Body of pancreas (tissue), 4 donors: ENCODE measurements around the gene WASF1.

Experiments
- CTCF ChIP-seq, 7 experiments: fragments of 450-650 bp in 4 of 7; fragments of 200-600 bp in 3 of 7; sonication (generic) in 3 of 7; IDR thresholded peaks; one replicate each; pipeline ENCODE4 v1.5.1; 2016 to 2019; ENCODE audit warnings: antibody characterized with exemption in 7 of 7
- POLR2A ChIP-seq, 3 donors: fragments of 450-650 bp; IDR thresholded peaks; one replicate each; pipeline ENCODE4 v1.6.1; 2016; ENCODE audit warnings: antibody characterized with exemption in 3 of 3, mild to moderate bottlenecking in 2 of 3

GRCh38 chr6:110170081-110170480, 9.4 kb downstream of the WASF1 start:
- TF ChIP-seq CTCF (IDR thresholded peaks at IDR 0.05) (no peak), POLR2A (IDR thresholded peaks at IDR 0.05) (no peak)
